ENCODE results near the gene IFNAR1.
A peak's percentile ranks its signal among the peaks of the same experiment; 100 is the strongest.

IFNAR1 gene

GRCh38 chr21:33324291-33325221 lies at the start of gene IFNAR1:
Gene IFNAR1, plus strand, starts transcription at chr21:33324970. Its CDS starts 86 bp downstream, at chr21:33325056.
- peak; percentile 86 for DNase-seq

GRCh38 chr21:33278721-33279120 lies 46.0 kb upstream of the IFNAR1 start:
- DNase-seq = no peak

- DNase-seq = no peak
These were observed 45.4 kb upstream of the IFNAR1 start for GRCh38 chr21:33279330-33279820.

GRCh38 chr21:33281096-33281652 lies 43.6 kb upstream of the IFNAR1 start:
- no peak for DNase-seq

- no peak for DNase-seq
These were observed 41.6 kb upstream of the IFNAR1 start for GRCh38 chr21:33283203-33283602.

- DNase-seq = no peak
These were observed 38.7 kb upstream of the IFNAR1 start for GRCh38 chr21:33286076-33286475.

- no peak for DNase-seq
These were observed 37.9 kb upstream of the IFNAR1 start for GRCh38 chr21:33286600-33287456.

- DNase-seq = no peak
These were observed 35.5 kb upstream of the IFNAR1 start for GRCh38 chr21:33289199-33289819.

GRCh38 chr21:33290441-33290840 lies 34.3 kb upstream of the IFNAR1 start:
- no peak for DNase-seq

GRCh38 chr21:33291686-33292085 lies 33.1 kb upstream of the IFNAR1 start:
- no peak for DNase-seq

- DNase-seq = no peak
These were observed 32.0 kb upstream of the IFNAR1 start for GRCh38 chr21:33292724-33293123.

- no peak for DNase-seq
These were observed 31.6 kb upstream of the IFNAR1 start for GRCh38 chr21:33293136-33293535.

- no peak for DNase-seq
These were observed 31.0 kb upstream of the IFNAR1 start for GRCh38 chr21:33293811-33294216.

- DNase-seq = no peak
These were observed 28.6 kb upstream of the IFNAR1 start for GRCh38 chr21:33296156-33296555.

- DNase-seq = no peak
These were observed 25.5 kb upstream of the IFNAR1 start for GRCh38 chr21:33299181-33299752.

- DNase-seq = no peak
These were observed 23.8 kb upstream of the IFNAR1 start for GRCh38 chr21:33300701-33301631.

- DNase-seq = no peak
These were observed 23.2 kb upstream of the IFNAR1 start for GRCh38 chr21:33301632-33302002.

GRCh38 chr21:33302055-33302454 lies 22.7 kb upstream of the IFNAR1 start:
- no peak for DNase-seq

- no peak for DNase-seq
These were observed 22.0 kb upstream of the IFNAR1 start for GRCh38 chr21:33302796-33303195.

GRCh38 chr21:33305344-33305671 lies 19.5 kb upstream of the IFNAR1 start:
- no peak for DNase-seq

- DNase-seq = no peak
These were observed 18.8 kb upstream of the IFNAR1 start for GRCh38 chr21:33305938-33306337.

All from NCI-H2081 treated with DMSO at 0.1 percent for 48 hours (cell line).